GM19395 (cell line): ENCODE results near the gene ETNPPL.

Experiments used
- ATAC-seq: cut with Tn5 transposase; IDR thresholded peaks from one replicate; pipeline ENCODE4 v1.9.1; 2021; ENCODE audit warnings: mild to moderate bottlenecking, moderate library complexity; ENCODE audit not compliant: unreplicated experiment

ETNPPL gene

GRCh38 chr4:108762559-108763225 lies at the start of gene ETNPPL:
TSS of gene ETNPPL (minus strand) at chr4:108763053. CDS start at chr4:108762898, 155 bp downstream.
- no peak for ATAC-seq

GRCh38 chr4:108811486-108811885 lies 48.6 kb upstream of the ETNPPL start:
- ATAC-seq = no peak

- ATAC-seq = no peak
Observed at GRCh38 chr4:108810087-108810486, 47.2 kb upstream of the ETNPPL start.

- no peak for ATAC-seq
Observed at GRCh38 chr4:108804648-108805273, 41.9 kb upstream of the ETNPPL start.

- no peak for ATAC-seq
Observed at GRCh38 chr4:108799306-108799705, 36.5 kb upstream of the ETNPPL start.

GRCh38 chr4:108796173-108796572 lies 33.3 kb upstream of the ETNPPL start:
- ATAC-seq = no peak

- ATAC-seq = no peak
Observed at GRCh38 chr4:108795733-108796132, 32.9 kb upstream of the ETNPPL start.

GRCh38 chr4:108794136-108794535 lies 31.3 kb upstream of the ETNPPL start:
- no peak for ATAC-seq

- ATAC-seq = no peak
Observed at GRCh38 chr4:108793415-108793814, 30.6 kb upstream of the ETNPPL start.

- ATAC-seq = no peak
Observed at GRCh38 chr4:108788731-108789130, 25.9 kb upstream of the ETNPPL start.

- no peak for ATAC-seq
Observed at GRCh38 chr4:108787724-108788123, 24.9 kb upstream of the ETNPPL start.

GRCh38 chr4:108787106-108787505 lies 24.3 kb upstream of the ETNPPL start:
- no peak for ATAC-seq

- no peak for ATAC-seq
Observed at GRCh38 chr4:108786351-108786750, 23.5 kb upstream of the ETNPPL start.

GRCh38 chr4:108783665-108784463 lies 21.0 kb upstream of the ETNPPL start:
- ATAC-seq = no peak

- no peak for ATAC-seq
Observed at GRCh38 chr4:108779958-108780357, 17.1 kb upstream of the ETNPPL start.

- no peak for ATAC-seq
Observed at GRCh38 chr4:108777388-108777787, 14.5 kb upstream of the ETNPPL start.

- ATAC-seq = no peak
Observed at GRCh38 chr4:108775921-108776320, 13.1 kb upstream of the ETNPPL start.

GRCh38 chr4:108774809-108775530 lies 12.1 kb upstream of the ETNPPL start:
- no peak for ATAC-seq

GRCh38 chr4:108772402-108772801 lies 9.5 kb upstream of the ETNPPL start:
- ATAC-seq = no peak

GRCh38 chr4:108766058-108766457 lies 3.2 kb upstream of the ETNPPL start:
- no peak for ATAC-seq

GRCh38 chr4:108763986-108764385 lies 1.1 kb upstream of the ETNPPL start:
- ATAC-seq = no peak
